Measurements from ENCODE around the gene KAT7.

The KAT7 gene

DNA sequence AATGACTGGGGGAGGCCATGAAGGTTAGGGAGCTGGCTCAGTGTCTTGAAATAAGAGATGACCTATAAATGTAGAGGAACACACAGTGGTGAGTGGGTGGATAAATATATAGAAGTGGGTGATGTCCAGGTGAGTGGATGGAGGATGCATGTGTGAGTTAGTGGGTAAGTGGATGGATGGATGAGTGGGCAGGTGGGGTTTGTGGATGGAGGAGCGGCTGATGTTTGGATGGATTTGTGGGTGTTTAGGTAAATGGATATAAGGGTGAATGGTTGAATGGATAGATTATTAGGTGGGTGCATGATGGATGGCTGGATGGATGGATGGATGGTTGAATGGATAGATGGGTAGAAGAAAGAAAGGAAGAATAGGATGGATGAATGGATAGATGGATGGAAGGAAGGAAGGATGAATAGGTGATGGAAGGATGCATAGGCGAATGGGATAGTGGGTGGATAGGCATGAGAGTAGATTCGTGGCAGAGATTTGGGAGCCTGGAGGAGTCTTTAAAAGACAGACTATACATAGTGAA is 78.5 kb downstream of the KAT7 start:
- in situ Hi-C loops (cut with HindIII; ENCODE audit: low sequenced_read_pairs) = no loop called here

- in situ Hi-C loops (cut with HindIII; ENCODE audit: low sequenced_read_pairs) = no loop called here
These were observed 80.5 kb downstream of the KAT7 start for GRCh38 chr17:49869038-49869374.

- in situ Hi-C loops (cut with HindIII; ENCODE audit: low sequenced_read_pairs) = no loop called here
These were observed 81.8 kb downstream of the KAT7 start for GRCh38 chr17:49870298-49870697.

GRCh38 chr17:49871211-49871610 is 82.7 kb downstream of the KAT7 start:
- in situ Hi-C loops (cut with HindIII; ENCODE audit: low sequenced_read_pairs) = no loop called here

GRCh38 chr17:49872754-49873377 is 84.4 kb downstream of the KAT7 start:
- in situ Hi-C loops (cut with HindIII; ENCODE audit: low sequenced_read_pairs) = no loop called here

- in situ Hi-C loops (cut with HindIII; ENCODE audit: low sequenced_read_pairs) = no loop called here
These were observed 85.0 kb downstream of the KAT7 start for GRCh38 chr17:49873466-49873865.

GRCh38 chr17:49873926-49874325 is 85.4 kb downstream of the KAT7 start:
- in situ Hi-C loops (cut with HindIII; ENCODE audit: low sequenced_read_pairs) = no loop called here

DNA sequence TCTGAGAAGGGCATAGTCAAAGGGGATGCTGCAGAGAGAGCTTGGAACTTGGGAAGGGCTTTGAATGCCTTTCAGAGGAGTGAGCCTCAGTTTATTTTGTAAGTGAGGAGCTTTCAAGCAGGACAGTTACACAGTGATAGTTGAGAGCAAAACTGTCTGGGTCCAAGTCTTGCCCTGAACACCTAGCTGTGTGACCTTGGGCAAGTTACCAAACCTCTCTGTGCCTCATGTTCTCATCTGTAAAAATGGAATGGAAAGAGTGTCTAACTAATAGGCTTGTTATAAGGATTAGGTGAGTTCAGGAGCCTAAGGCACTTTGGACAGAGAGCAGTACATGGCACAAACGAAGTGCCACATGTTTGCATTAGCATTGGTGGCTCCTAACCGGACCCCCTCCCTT is 86.4 kb downstream of the KAT7 start:
- in situ Hi-C loops (cut with HindIII; ENCODE audit: low sequenced_read_pairs) = no loop called here

GRCh38 chr17:49875685-49876084 is 87.2 kb downstream of the KAT7 start:
- in situ Hi-C loops (cut with HindIII; ENCODE audit: low sequenced_read_pairs) = no loop called here

- in situ Hi-C loops (cut with HindIII; ENCODE audit: low sequenced_read_pairs) = no loop called here
These were observed 90.7 kb downstream of the KAT7 start for GRCh38 chr17:49878931-49879904.

DNA sequence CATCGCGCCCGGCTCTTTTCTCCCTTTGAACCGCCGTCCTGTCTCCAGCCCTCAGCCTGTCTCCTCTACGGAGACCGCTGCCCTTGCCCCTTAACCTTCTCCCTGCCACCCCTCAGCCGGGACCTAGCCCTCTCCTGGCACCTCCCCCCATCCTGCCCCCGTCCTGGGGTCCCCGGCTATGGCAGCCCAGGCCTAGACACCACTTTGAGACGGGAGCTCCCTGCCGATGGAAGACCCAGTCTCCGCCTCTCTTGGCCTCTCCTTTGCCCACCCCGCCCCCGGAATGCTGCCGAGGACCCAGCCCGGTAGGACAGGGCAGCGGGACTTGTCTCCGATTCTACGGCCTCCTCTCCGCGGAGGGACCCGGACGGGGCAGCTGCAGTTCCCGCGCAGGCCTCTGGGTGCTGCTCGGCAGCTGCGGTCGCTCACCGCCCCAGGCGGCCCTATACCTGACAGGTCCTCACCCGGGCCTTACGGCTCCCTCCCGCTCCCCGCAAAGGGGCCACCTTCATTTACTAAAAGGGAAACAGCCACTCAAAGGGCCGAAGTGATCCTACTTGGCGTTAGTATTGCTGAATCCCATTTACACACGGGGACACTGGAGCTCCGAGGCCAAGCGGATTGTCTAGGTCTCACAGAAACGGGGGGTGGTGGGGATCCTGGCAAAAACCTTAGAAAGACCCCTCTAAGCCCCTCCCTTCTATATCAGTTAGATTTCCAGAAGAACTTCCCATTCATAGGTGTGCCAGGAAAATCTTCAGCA is 92.0 kb downstream of the KAT7 start:
- in situ Hi-C loops (cut with HindIII; ENCODE audit: low sequenced_read_pairs) = loop anchor here (5.0 kb wide), 1 partner anchor 117 kb away; the partner anchor contains the start of gene DLX3

GRCh38 chr17:49881054-49881402 is 92.5 kb downstream of the KAT7 start:
- in situ Hi-C loops (cut with HindIII; ENCODE audit: low sequenced_read_pairs) = loop anchor here (5.0 kb wide), 1 partner anchor 116 kb away; the partner anchor contains the start of gene DLX3

- in situ Hi-C loops (cut with HindIII; ENCODE audit: low sequenced_read_pairs) = loop anchor here (5.0 kb wide), 1 partner anchor 115 kb away; the partner anchor contains the start of gene DLX3
These were observed 94.0 kb downstream of the KAT7 start for GRCh38 chr17:49882434-49882833.
